IPS-15b (cell line): Measurements from ENCODE around the gene TMUB2.

Source experiments
- H3K27me3 ChIP-seq: one replicate; pipeline ENCODE4 v1.6.1; 2013; ENCODE audit warnings: low read length; ENCODE audit not compliant: control insufficient read depth, insufficient read depth
- H3K36me3 ChIP-seq: one replicate; pipeline ENCODE4 v1.6.1; 2013; ENCODE audit warnings: low read length; ENCODE audit not compliant: control insufficient read depth, insufficient read depth
- H3K4me1 ChIP-seq: one replicate; pipeline ENCODE4 v1.6.1; 2013; ENCODE audit warnings: mild to moderate bottlenecking, low read length; ENCODE audit not compliant: control insufficient read depth, insufficient read depth
- H3K4me3 ChIP-seq: one replicate; pipeline ENCODE4 v1.5.1; 2013; ENCODE audit warnings: low read depth, low read length
- H3K9ac ChIP-seq: one replicate; pipeline ENCODE4 v1.6.1; 2013; ENCODE audit warnings: low read depth, mild to moderate bottlenecking, low read length
- H3K9me3 ChIP-seq: one replicate; pipeline ENCODE4 v1.6.1; 2013; ENCODE audit warnings: mild to moderate bottlenecking, low read length; ENCODE audit not compliant: control insufficient read depth, insufficient read depth

Gene TMUB2

GRCh38 chr17:44197980-44198720, 11.4 kb downstream of the TMUB2 start:
- Histone ChIP-seq H3K4me1 (peaks cover 6% of the 10 kb centered on the region), H3K9ac (peak overlapping the region; percentile 82)

DNA sequence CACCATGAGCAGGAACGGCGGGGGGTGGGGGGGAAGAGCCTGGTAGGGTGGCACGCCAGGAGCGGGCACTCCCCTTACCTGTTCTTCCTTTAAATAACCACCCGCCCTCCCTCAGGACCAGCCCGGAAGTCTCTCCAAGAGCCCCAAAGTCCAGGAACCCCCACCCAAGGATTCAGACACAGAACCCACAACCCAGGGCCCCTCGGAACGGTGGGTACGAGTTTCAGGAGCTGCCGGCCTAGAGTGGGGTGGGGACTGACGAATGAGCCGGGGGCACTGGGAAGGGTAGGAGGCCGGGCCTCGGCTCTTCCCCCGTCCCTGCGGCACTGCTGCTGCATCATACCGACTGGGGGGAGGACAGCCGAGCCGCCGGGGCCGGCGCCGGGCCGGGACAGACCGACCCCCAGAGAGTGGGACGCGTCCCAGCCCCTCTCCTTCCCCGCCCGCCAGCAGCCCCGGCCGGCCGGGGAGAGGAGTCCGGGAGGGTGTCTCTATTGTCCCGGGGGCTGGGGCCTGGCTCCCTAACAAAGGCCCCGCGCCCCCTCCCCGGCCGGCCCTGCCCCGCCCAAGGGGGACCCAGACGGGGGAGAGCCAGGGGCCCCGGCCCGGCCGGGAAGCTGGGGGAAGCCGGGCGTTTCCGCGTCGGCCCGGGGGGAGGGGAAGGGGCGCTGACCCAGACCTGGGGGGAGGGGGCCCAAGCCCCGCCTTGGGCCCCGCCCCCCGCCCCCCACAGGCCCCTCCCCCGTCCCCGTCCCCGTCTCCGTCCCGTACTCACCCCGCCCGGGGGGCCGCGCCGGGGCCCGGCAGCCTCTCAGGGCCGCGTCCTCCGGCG, 12.2 kb downstream of the TMUB2 start:
- H3K36me3 ChIP-seq: peaks cover 29% of the 10 kb centered on the region
- H3K9me3 ChIP-seq: no peaks in the 10 kb centered on the region
- H3K27me3 ChIP-seq: no peaks in the 10 kb centered on the region
- H3K4me3 ChIP-seq: peak overlapping the region; percentile 72
- H3K9ac ChIP-seq: peak overlapping the region; percentile 82
- peaks cover 7% of the 10 kb centered on the region for H3K4me1 ChIP-seq

More at GRCh38 chr17:44197980-44198720, 11.4 kb downstream of the TMUB2 start:
- no peaks in the 10 kb centered on the region for H3K27me3 ChIP-seq
- H3K36me3 ChIP-seq: peaks cover 32% of the 10 kb centered on the region
- no peaks in the 10 kb centered on the region for H3K9me3 ChIP-seq
- H3K4me3 ChIP-seq: peak overlapping the region; percentile 72

DNA sequence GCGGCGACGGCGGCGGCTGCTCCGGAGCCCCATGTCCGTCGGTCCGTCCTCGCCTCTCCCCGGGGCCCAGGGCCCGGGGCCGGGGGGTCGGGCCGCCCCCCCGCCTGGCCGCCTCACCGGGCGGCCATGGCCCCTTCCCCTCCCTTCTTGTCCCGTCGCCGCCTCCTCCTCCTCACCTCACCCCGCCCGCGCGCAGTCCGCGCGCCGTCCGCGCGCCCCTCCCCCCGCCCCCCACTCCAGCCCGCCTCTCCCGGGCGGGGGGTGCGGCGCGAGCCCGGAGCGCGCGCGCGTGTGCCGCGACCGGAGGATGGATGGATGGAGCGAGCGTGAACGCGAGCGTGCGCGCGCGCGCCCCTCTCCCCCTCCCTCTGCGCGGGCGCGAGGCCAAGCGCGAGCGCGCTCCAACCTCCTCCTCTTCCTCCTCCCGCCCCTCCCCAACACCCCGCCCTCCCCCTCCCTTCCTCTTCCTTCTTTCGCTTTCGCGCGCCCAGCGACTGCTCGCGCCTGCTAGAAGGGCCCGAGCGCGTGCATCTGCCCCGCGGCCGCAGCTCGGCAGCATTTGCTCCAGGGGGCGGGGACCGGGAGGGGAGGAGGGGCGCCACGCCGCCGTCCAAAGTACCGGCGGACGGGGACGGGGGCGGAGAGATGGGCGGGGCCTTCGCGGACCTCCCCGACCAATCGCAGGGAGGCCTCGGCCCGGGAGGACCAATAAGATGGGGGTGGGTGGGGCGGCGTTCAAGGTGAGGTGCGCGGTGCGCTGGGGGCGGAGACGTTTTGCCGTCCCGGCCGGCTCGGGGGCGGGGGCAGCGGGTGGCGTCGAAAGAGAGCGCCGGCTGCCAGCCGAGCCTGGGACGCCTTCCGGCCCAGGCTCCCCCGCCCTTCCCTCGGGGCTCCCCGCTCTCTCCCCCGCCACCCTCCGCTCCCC, 13.0 kb downstream of the TMUB2 start, which contains the start of gene ATXN7L3:
Gene ATXN7L3 (minus strand): TSS at position 332 of the 925 bp plus-strand sequence. CDS start 1,814 bp downstream, outside the sequence.
- peaks cover 10% of the 10 kb centered on the region for H3K4me1 ChIP-seq
- H3K4me3 ChIP-seq: peak within 1 kb of the TSS; percentile 88
- peaks cover 20% of the 10 kb centered on the region for H3K36me3 ChIP-seq
- H3K27me3 ChIP-seq: no peaks in the 10 kb centered on the region
- H3K9ac ChIP-seq: peak within 1 kb of the TSS; percentile 85
- H3K9me3 ChIP-seq: no peaks in the 10 kb centered on the region

DNA sequence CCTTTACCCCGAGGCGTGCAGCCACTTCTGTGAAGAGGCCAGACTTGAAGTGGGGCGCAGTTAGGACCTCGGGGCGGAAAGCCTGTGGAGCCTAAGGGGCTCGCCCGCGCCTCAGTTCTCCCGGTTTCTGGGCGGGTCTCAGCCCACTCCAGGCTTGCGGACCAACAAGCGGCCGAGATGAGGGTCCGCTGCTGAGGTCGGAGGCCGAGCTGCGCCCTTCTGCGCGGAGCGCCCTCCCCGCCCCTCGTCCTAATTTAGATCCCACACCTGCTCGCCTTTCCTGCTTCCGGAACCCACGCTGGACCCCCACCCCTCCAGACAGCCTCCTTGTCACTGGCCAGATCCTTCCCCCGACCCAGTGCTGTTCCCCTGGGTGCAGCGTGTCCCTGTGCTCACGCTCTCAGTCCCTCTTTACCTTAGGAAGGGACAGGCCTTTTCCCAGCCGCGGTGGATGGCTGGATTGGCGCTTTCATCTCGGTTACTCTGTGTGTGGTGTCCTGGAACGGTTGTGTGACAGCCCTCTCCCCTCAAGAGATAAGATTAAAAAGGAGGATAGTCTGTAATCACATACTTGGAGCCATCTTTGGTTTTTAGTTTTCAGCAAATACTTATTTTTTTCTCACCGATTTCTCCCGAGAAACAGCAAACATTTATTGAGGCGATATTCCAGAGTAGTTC, 13.8 kb downstream of the TMUB2 start:
- H3K9me3 ChIP-seq: no peaks in the 10 kb centered on the region
- peak overlapping the region; percentile 88 for H3K4me3 ChIP-seq
- H3K27me3 ChIP-seq: no peaks in the 10 kb centered on the region
- H3K36me3 ChIP-seq: peaks cover 13% of the 10 kb centered on the region
- H3K4me1 ChIP-seq: peaks cover 14% of the 10 kb centered on the region
- peak overlapping the region; percentile 85 for H3K9ac ChIP-seq

DNA sequence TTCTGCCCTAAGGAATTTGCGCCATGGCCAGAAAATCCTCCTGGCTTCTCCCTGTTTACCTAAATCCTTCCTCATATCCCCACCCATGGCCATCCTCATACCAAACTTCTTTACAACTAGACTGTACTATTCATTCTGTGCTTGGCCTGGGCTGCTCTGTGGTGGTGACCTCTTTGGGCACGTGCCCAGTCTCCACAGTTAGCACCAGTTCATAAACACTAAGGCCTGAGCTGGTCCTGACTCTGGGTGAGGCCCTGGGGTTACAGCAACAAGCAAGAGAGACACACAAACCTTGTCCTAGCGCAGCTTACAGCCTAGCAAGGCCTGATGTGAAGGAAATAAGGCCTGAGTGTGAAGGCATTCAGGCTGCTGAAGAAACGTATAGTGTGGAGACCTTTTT, 16.0 kb downstream of the TMUB2 start:
- no peaks in the 10 kb centered on the region for H3K27me3 ChIP-seq
- H3K36me3 ChIP-seq: peaks cover 9% of the 10 kb centered on the region
- H3K9ac ChIP-seq: no peak overlapping the region
- H3K4me3 ChIP-seq: no peak overlapping the region
- no peaks in the 10 kb centered on the region for H3K9me3 ChIP-seq
- peaks cover 14% of the 10 kb centered on the region for H3K4me1 ChIP-seq

GRCh38 chr17:44203731-44204440, 17.1 kb downstream of the TMUB2 start:
- H3K9ac ChIP-seq: no peak overlapping the region
- H3K36me3 ChIP-seq: peaks cover 16% of the 10 kb centered on the region
- H3K4me1 ChIP-seq: peaks cover 14% of the 10 kb centered on the region
- no peaks in the 10 kb centered on the region for H3K27me3 ChIP-seq
- no peaks in the 10 kb centered on the region for H3K9me3 ChIP-seq
- no peak overlapping the region for H3K4me3 ChIP-seq

GRCh38 chr17:44204441-44204882, 17.7 kb downstream of the TMUB2 start:
- H3K9me3 ChIP-seq: no peaks in the 10 kb centered on the region
- H3K4me1 ChIP-seq: peaks cover 14% of the 10 kb centered on the region
- H3K27me3 ChIP-seq: no peaks in the 10 kb centered on the region
- no peak overlapping the region for H3K4me3 ChIP-seq
- peaks cover 21% of the 10 kb centered on the region for H3K36me3 ChIP-seq
- H3K9ac ChIP-seq: no peak overlapping the region

- H3K4me1 ChIP-seq: peaks cover 9% of the 10 kb centered on the region
- peaks cover 31% of the 10 kb centered on the region for H3K36me3 ChIP-seq
- no peak overlapping the region for H3K4me3 ChIP-seq
- no peaks in the 10 kb centered on the region for H3K9me3 ChIP-seq
- H3K9ac ChIP-seq: no peak overlapping the region
- no peaks in the 10 kb centered on the region for H3K27me3 ChIP-seq
Measured at GRCh38 chr17:44205962-44206824, 19.4 kb downstream of the TMUB2 start.

DNA sequence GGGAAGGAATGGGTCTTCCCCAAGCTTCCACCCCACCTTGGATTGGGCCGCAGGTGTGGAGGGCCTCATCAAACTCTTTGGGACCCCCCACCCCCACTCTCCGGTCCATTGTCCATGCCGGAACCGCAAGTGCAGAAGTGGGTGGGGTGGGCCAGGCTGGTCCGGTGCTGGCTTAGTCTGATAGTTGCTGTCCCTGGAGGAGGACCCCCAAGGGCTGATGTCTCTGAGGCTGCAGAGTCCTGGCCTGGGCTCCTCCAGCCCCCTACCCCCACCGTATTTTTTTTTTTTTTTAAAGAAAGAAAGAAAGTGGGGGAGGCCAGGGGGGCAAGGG, 20.0 kb downstream of the TMUB2 start:
- Histone ChIP-seq H3K9me3 (no peaks in the 10 kb centered on the region), H3K9ac (no peak overlapping the region), H3K36me3 (peaks cover 37% of the 10 kb centered on the region), H3K27me3 (no peaks in the 10 kb centered on the region), H3K4me1 (peaks cover 8% of the 10 kb centered on the region), H3K4me3 (no peak overlapping the region)

DNA sequence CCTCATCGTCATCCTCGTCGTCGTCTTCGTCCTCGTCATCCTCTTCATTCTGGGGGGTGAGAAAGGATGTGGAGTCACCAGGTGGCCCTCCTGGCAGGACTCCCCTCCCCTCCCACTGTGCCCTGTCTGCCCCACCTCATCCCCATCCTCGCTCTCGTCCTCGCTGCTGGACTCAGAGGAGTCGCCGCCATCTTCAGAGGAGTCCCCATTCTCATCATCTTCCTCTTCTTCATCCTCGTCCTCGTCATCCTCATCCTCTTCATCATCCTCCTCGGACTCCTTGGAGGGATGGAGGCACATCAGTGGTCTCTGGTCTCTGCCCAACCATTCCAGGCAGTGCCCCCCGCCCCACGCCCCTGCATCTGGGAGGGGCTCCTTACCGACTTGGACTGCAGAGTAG, 20.5 kb downstream of the TMUB2 start:
- Histone ChIP-seq H3K9ac (no peak overlapping the region), H3K36me3 (peaks cover 39% of the 10 kb centered on the region), H3K4me3 (no peak overlapping the region), H3K4me1 (peaks cover 8% of the 10 kb centered on the region), H3K9me3 (no peaks in the 10 kb centered on the region), H3K27me3 (no peaks in the 10 kb centered on the region)
